Frontal cortex (tissue), 4 donors: ENCODE results near the gene TFEB. TPM values are rescaled to one million over a fixed set of nuclear protein-coding genes. Genes with fewer than 3 reads are reported as not detected.

ENCODE experiments used
- DNase-seq, 2 donors: peaks; one replicate each; pipeline ENCODE4 v3.0.0; 2012; ENCODE audit warnings: low spot score in 2 of 2
- FAIRE-seq: peaks from 2 replicates; lab custom pipeline; 2012; peaks lifted over from hg19 to GRCh38; lab: Jason Lieb, UNC
- total RNA-seq: library from RNA; depleted of rRNA; stranded (reverse); fragments of >200 nt; gene quantifications from one replicate; pipeline ENCODE4 v1.2.3, GENCODE V29; 2014
- donor health status: control.
- donor health status: control.
- donor health status: control.

TFEB gene
- total RNA-seq: 1.6 TPM

- no peak for FAIRE-seq
- peak; percentile 95 to 97 for DNase-seq
Measured at GRCh38 chr6:41735427-41736185, at the start of gene TFEB. TFEB (minus strand) TSS chr6:41735608; CDS start chr6:41691213, 44,395 bp downstream.

GRCh38 chr6:41784581-41785171 lies 49.3 kb upstream of the TFEB start:
- no peak for FAIRE-seq
- DNase-seq: no peak

- FAIRE-seq (no peak), DNase-seq (no peak)
Measured at GRCh38 chr6:41783106-41783780, 47.8 kb upstream of the TFEB start.

- no peak for FAIRE-seq
Measured at GRCh38 chr6:41781366-41781730, 45.9 kb upstream of the TFEB start.

GRCh38 chr6:41780551-41781365 lies 45.4 kb upstream of the TFEB start, which contains the start of gene PRICKLE4:
PRICKLE4 (plus strand) TSS chr6:41780782; CDS start chr6:41783474, 2,692 bp downstream.
- FAIRE-seq (no peak), DNase-seq (peak in 1 of 2 donors; percentile 58)

More at GRCh38 chr6:41781366-41781730, 45.9 kb upstream of the TFEB start:
- DNase-seq: no peak

- DNase-seq (peak; percentile 99), FAIRE-seq (no peak)
Measured at GRCh38 chr6:41779788-41780550, 44.6 kb upstream of the TFEB start, which contains the start of gene FRS3. FRS3 (minus strand) TSS chr6:41779900; CDS start chr6:41776987, 2,913 bp downstream.

GRCh38 chr6:41779336-41779735 lies 43.9 kb upstream of the TFEB start:
- no peak for FAIRE-seq
- DNase-seq: no peak

- DNase-seq (no peak), FAIRE-seq (no peak)
Measured at GRCh38 chr6:41778895-41779294, 43.5 kb upstream of the TFEB start.

GRCh38 chr6:41777551-41778285 lies 42.3 kb upstream of the TFEB start:
- DNase-seq (no peak), FAIRE-seq (no peak)

GRCh38 chr6:41775293-41775882 lies 40.0 kb upstream of the TFEB start:
- FAIRE-seq: no peak
- no peak for DNase-seq

- FAIRE-seq (no peak), DNase-seq (no peak)
Measured at GRCh38 chr6:41774841-41775240, 39.4 kb upstream of the TFEB start.

- FAIRE-seq (no peak), DNase-seq (no peak)
Measured at GRCh38 chr6:41771058-41771983, 35.9 kb upstream of the TFEB start.

GRCh38 chr6:41770381-41771057 lies 35.1 kb upstream of the TFEB start:
- FAIRE-seq: no peak

GRCh38 chr6:41769376-41769775 lies 34.0 kb upstream of the TFEB start:
- FAIRE-seq (no peak), DNase-seq (no peak)

More at GRCh38 chr6:41770381-41771057, 35.1 kb upstream of the TFEB start:
- no peak for DNase-seq

- DNase-seq: no peak
- no peak for FAIRE-seq
Measured at GRCh38 chr6:41768545-41769308, 33.3 kb upstream of the TFEB start.
